ENCODE results near the gene SPECC1L.
A peak's percentile ranks its signal among the peaks of the same experiment; 100 is the strongest.

The SPECC1L gene

DNA sequence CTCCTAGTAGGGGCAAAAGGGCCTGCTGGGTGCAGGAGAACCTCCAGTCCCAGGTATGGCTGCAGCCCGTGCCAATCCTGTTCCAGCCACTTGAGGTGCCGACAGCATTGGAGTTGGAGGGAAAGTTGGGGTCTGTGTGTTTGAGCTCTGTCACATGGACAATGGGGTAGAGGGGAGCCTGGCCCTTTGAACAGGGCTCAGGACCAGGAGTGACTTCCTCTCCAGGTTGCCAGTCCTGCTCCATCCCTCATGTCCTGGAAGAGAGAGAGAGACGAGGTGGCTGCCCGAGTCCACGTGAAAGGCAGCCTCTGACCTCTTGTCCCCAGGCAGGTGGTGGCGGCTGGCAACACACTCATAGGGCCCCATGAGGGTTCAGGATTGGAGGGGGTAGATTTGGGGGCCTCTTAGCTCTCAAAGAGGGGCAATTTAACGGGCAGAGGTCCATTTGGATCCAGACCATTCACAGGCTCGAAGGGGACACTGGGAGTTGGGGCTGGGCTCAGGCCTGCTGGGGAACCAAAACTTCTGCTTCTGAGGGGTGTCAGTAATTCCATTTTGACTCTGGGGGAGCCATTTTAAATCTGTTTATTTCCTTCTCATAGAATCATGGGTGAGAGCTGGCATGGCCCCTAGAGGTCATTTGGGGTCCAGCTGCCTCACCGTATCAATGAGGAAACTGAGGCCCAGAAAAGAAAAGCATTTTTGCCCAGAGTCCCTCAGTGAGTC, 160.8 kb downstream of the SPECC1L start:
- DNase-seq = no peak

DNA sequence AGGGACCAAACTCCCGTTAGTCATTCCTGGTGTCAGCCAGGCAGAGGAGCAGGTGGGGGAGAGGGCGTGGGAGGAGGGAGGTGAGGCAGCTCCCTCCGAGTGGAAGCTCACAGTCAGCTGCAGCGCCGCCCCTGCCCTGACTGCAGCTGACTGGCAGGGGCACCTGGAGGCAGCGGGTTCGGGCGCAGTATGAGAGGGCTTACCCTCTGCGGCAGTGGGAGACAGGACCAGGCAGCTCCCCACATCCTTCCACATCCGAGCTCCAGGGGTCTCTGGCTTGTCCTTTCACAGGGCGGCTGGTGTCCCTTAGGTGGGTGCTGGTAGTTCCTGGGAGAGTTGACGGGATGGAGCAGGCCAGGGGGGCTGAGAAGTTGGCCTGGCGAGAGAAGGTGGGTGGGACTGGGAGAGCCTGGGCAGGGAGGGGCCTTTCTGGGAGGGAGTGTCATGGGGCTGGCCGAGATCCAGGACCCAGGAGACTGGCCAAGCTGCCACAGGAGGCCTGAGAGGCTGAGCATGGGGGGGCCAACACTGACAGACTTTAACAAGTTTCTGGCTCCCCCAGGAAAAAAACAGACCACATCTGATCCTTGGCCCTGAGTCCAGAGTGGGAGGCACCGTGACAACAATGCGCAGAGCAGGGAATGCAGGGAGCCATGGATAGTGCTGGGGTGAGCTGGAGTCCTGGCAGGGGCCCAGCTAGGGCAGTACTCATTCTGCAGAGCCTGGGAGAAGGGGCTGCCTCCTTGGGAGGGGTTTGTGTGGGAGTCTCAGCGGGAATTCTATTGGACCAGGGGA, 161.6 kb downstream of the SPECC1L start:
- DNase-seq = peak; percentile 53

DNA sequence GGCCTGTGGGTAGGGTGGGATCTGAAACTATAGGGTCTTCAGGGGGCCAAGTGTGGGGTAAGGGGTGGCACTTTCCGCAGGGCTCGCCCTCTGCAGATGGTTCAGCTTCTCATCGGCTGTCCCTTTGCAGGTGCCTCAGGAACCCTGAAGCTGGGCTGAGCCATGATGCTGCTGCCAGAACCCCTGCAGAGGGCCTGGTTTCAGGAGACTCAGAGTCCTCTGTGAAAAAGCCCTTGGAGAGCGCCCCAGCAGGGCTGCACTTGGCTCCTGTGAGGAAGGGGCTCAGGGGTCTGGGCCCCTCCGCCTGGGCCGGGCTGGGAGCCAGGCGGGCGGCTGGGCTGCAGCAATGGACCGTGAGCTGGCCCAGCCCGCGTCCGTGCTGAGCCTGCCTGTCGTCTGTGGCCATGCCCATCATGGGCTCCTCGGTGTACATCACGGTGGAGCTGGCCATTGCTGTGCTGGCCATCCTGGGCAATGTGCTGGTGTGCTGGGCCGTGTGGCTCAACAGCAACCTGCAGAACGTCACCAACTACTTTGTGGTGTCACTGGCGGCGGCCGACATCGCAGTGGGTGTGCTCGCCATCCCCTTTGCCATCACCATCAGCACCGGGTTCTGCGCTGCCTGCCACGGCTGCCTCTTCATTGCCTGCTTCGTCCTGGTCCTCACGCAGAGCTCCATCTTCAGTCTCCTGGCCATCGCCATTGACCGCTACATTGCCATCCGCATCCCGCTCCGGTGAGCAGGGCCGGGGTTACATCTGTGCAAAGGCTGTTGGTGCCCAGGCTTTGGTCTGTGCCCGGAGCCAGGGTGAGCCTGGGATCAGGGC, 162.6 kb downstream of the SPECC1L start:
- DNase-seq = no peak

DNA sequence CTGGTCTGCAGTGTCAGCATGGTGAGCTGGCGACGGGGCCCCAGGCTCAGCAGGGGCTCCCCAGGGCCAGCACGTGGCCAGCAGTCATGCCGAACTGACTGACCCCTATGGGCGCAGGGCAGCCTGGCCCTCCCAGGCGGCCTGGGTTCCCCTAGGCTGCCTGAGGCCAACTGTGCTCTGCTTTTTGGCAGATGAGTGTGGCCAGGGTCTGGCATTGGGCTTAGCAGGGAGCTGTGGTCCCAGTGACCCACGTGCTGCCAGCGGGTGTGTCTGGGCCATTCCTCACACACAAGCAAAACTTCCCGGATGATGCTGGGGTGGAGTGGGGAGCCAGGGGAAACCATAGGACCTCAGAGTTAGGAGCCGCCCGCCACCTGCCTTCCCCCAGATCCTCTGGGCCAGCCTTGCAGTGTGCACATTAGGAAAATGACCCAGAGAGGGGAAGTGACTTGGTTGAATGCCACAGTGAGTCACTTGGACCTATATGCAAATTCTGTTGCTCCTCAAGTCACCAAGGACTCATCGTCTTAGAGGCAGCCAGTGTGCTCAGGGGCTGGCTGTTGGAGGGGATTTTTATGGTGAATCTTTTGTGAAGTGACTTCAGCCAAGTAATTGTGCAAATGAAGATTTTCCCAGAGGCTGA, 163.3 kb downstream of the SPECC1L start:
- peak; percentile 72 for DNase-seq

DNA sequence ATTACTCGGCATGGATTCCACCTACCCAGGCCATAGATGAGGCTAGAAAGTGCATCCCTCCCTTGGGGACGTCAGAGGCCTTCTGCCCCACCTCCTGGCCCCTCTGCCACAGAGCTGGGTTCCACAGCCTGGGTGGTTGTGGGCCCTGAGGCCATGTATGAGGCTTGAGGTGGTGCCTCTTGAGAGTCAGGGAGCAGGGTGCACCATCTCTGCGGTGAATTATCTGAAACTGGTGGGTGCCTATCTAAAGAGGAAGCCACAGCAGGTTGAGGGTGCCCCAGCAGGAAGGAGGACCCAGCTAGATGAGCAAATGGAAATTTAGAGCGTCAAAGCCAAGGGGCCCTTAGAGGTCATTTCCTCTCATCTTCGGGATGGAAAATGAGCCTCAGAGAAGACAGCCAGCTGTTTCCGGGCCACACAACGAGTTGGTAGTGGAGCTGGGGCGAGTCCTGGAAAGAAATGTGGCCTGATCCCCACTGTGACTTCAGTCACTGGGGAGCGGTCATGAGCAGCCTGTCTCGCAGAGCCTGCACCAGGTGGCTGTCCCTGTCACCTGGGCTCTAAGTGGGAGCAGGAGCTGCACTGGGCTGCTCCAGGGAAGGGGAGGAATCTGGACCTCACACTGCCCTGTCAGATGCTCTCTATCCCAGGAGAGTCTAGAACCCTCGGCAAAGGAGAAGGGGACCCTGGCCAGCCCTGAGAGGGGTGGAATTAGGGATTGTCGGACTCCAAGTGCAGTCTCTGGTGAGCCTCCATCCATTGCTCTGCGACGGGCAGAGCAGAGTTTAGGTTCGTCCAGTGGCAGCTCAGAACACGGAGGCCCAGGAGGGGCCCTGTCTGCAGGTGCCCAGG, 164.1 kb downstream of the SPECC1L start:
- DNase-seq = peak; percentile 91

DNA sequence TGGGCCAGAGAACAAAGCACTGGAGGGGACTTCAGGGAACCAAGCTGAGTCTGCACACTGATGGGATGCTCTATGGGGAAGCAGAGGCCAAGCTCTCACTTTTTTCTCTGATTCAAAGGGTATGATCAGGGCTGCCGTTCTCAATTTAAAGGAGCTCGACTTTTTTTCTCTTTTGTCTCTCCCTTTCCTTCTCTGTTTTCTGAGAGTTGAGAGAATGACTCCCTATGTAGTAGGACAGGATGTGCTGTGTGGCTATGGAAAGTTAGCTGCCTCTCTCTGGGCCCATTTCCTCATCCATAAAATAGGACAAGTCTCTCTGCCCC, 164.7 kb downstream of the SPECC1L start:
- DNase-seq = no peak

GRCh38 chr22:24435861-24436371, 165.3 kb downstream of the SPECC1L start:
- no peak for DNase-seq

- no peak for DNase-seq
Observed at GRCh38 chr22:24436553-24436952, 165.9 kb downstream of the SPECC1L start.

GRCh38 chr22:24437091-24437490, 166.5 kb downstream of the SPECC1L start:
- no peak for DNase-seq

GRCh38 chr22:24437741-24438328, 167.2 kb downstream of the SPECC1L start:
- DNase-seq = no peak

GRCh38 chr22:24440270-24440717, 169.7 kb downstream of the SPECC1L start:
- no peak for DNase-seq

GRCh38 chr22:24440718-24441405, 170.2 kb downstream of the SPECC1L start:
- DNase-seq = no peak

DNA sequence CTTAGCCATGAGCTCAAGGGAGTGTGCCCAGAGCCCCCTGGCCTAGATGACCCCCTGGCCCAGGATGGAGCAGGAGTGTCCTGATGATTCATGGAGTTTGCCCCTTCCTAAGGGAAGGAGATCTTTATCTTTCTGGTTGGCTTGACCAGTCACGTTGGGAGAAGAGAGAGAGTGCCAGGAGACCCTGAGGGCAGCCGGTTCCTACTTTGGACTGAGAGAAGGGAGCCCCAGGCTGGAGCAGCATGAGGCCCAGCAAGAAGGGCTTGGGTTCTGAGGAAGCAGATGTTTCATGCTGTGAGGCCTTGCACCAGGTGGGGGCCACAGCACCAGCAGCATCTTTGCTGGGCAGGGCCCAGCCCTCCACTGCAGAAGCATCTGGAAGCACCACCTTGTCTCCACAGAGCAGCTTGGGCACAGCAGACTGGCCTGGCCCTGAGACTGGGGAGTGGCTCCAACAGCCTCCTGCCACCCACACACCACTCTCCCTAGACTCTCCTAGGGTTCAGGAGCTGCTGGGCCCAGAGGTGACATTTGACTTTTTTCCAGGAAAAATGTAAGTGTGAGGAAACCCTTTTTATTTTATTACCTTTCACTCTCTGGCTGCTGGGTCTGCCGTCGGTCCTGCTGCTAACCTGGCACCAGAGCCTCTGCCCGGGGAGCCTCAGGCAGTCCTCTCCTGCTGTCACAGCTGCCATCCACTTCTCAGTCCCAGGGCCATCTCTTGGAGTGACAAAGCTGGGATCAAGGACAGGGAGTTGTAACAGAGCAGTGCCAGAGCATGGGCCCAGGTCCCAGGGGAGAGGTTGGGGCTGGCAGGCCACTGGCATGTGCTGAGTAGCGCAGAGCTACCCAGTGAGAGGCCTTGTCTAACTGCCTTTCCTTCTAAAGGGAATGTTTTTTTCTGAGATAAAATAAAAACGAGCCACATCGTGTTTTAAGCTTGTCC, 171.0 kb downstream of the SPECC1L start:
- DNase-seq = no peak

- no peak for DNase-seq
Observed at GRCh38 chr22:24442352-24442744, 171.7 kb downstream of the SPECC1L start.

DNA sequence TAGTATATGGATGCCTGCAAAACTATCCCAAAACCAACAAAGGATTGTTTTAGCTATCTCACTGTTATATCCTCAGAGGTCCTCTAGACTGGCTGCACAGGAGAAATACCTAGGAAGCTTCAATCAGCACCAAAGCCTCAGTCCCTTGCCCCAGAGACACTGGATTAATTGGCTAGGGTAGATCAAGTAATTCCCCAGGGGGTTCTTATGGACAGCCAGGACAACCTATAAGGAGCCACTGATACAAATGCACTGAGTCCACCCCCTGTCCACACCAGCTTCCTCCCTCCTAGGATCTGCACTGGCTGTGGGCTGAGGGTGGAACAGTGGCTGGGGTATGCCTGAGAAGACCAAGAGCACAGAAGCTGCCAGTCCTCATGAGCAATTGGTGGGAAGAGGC, 173.0 kb downstream of the SPECC1L start:
- DNase-seq = no peak

DNA sequence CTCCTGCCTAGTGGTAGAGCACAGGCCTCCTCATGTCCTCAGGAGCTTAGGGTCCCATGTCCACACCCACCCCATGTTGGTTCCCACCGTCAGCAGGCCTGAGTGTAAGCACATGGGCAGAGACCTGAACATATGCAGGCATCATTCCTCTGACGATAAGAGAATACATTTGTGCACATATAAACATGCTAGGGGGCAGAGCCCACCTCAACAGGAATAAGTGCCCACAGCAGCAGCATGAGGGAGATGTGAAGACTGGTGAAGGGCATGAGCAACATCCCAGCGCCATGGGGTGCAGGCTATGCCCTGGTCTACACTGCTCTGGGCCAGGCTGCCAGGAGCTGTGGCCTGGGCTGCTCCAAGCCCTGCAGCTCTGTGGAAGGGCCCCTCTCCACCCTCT, 173.6 kb downstream of the SPECC1L start:
- DNase-seq = no peak

DNA sequence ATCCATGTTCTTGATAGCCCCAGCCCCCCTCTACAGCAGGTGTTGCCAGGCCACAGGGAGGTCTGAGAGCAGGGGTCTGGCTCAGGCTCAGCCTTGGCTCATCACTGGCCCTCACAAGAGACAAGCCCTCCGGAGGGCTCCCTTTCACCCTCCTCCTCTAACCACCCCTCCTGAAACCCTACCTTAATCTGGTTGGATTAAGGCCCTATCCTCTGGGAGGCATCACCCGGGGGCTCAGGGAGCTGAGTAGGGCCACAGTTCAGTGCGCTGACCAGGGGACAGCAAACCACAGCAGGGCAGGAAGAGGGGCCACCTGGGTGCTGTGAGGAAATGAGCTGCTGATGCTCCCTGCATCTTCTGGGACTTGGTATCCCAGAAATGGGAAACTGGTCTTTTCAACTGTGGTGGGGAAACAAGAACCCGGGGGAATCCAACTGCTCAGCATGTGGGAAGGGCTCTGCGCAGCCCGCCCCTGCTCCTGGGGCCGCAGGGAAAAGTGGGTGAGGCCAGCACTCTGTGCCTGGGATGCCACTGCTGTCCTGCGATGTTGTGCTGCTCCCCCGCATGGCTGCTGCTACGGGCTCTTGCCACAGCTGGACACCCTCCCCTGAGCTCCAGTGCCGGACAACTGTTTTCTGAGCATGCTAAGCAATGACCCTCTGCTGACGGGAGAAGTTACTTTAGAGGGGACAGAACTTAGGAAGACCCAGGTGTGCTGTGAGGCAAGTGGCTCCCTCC, 174.3 kb downstream of the SPECC1L start:
- no peak for DNase-seq

DNA sequence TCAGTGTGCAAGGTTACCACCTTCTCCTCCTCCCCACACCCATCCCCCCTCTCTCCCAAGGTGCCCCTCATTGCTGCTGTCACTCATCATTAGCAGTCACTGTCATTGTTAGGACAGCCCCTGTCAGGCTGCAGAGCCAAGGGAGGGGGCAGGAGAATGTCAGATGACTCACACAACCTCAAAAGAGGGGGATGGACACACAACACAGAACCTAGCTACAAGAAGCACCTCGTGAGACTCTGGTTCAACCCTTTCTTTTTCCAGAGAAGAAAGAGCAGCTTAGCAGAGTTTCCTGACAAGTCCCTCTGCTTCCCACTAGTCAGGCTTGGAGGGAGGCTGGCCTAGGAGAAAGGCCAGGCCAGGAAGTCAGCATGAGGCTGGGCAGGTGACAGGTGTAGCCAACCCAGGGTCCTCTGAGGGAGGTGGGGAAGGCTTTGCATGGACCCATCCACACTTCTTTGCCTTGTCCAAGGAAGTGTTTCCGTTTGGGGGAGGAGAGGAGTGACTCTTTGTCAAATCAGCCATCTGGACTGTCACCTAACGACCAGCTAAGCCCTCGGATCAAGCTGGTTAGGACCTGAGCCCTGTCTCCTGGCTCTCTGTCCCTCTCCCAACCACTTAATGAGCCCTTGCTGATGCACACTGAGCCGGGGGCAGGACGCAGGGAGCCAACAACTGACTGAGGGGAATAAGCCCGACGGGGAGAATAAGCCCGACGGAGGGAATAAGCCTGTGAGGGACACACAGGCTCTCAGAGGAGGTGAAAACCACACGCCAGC, 175.0 kb downstream of the SPECC1L start:
- DNase-seq = no peak
